A673 (cell line): ENCODE data around the gene CYP3A7. TPM values are rescaled to one million over a fixed set of nuclear protein-coding genes. Genes with fewer than 3 reads are reported as not detected.

Experiments
- BruUV-seq: library from RNA; stranded (reverse); fragments of 400-500 nt; replicated peaks from 2 replicates; lab custom pipeline; 2021; lab: Mats Ljungman, UMichigan
- CTCF ChIA-PET: fragments of 300-600 bp; sonication (Branson Sonifier 250); formaldehyde crosslinking; loops from one replicate; lab custom pipeline; 2022; ENCODE audit warnings: antibody characterized with exemption; lab: Charles Lee
- POLR2A ChIA-PET: fragments of 300-600 bp; sonication (Branson Sonifier 250); formaldehyde crosslinking; loops from one replicate; lab custom pipeline; 2022; ENCODE audit warnings: antibody characterized with exemption; ENCODE audit not compliant: low non-redundant PET; lab: Charles Lee
- DNase-seq: peaks from one replicate; pipeline ENCODE4 v3.0.0-alpha.2; 2015; ENCODE audit warnings: low spot score
- H3K27ac ChIP-seq: fragments of 200-600 bp; sonication (generic); 2 replicates; pipeline ENCODE4 v1.5.1; 2016; ENCODE audit warnings: mixed run types, low read depth, mild to moderate bottlenecking, mixed read lengths, antibody characterized with exemption, low read length; ENCODE audit not compliant: poor library complexity, severe bottlenecking
- H3K27me3 ChIP-seq: fragments of 200-600 bp; sonication (generic); replicated peaks from 2 replicates; pipeline ENCODE4 v1.6.1; 2017; ENCODE audit warnings: mixed run types, low read depth, mild to moderate bottlenecking, mixed read lengths, antibody characterized with exemption, low read length; ENCODE audit not compliant: insufficient read depth, poor library complexity
- H3K36me3 ChIP-seq: fragments of 200-600 bp; sonication (generic); 2 replicates; pipeline ENCODE4 v1.6.1; 2016; ENCODE audit warnings: mixed run types, mild to moderate bottlenecking, mixed read lengths, antibody characterized with exemption, low read length; ENCODE audit not compliant: insufficient read depth, poor library complexity, severe bottlenecking
- H3K4me1 ChIP-seq: fragments of 200-600 bp; sonication (generic); 2 replicates; pipeline ENCODE4 v1.6.1; 2017; ENCODE audit warnings: mixed run types, mild to moderate bottlenecking, mixed read lengths, antibody characterized with exemption, low read length; ENCODE audit not compliant: insufficient read depth, poor library complexity, severe bottlenecking
- H3K4me3 ChIP-seq: fragments of 200-600 bp; sonication (generic); 2 replicates; pipeline ENCODE4 v1.5.1; 2016; ENCODE audit warnings: low read depth, mixed run types, mild to moderate bottlenecking, mixed read lengths, low read length; ENCODE audit not compliant: poor library complexity, severe bottlenecking
- H3K9me3 ChIP-seq: fragments of 200-600 bp; sonication (generic); 2 replicates; pipeline ENCODE4 v1.6.1; 2016; ENCODE audit warnings: mixed run types, low read depth, mild to moderate bottlenecking, mixed read lengths, antibody characterized with exemption, low read length; ENCODE audit not compliant: poor library complexity, severe bottlenecking
- CTCF ChIP-seq: fragments of 300-800, 200-600 bp; sonication (generic); conservative IDR thresholded peaks from 2 replicates; pipeline ENCODE4 v1.5.1; 2017; ENCODE audit warnings: low read depth, mild to moderate bottlenecking, antibody characterized with exemption, low read length, moderate library complexity, mixed read lengths
- EZH2 ChIP-seq: fragments of 200-600 bp; sonication (generic); IDR thresholded peaks from 2 replicates; pipeline ENCODE4 v1.6.1; 2017; ENCODE audit warnings: borderline replicate concordance, low read depth, mild to moderate bottlenecking, mixed read lengths, antibody characterized with exemption, low read length; ENCODE audit not compliant: poor library complexity, severe bottlenecking
- intact Hi-C: fragments of 100-400 bp; cut with micrococcal nuclease; formaldehyde crosslinking; loops from one replicate; pipeline ENCODE4 v1.10.0; 2022; ENCODE audit not compliant: unreplicated experiment
- total RNA-seq: library from RNA; stranded (reverse); gene quantifications from 2 replicates; pipeline ENCODE4 v1.2.3, GENCODE V29; 2021

Gene CYP3A7
- total RNA-seq, 1 experiment from 2014 or later = not detected

GRCh38 chr7:99720800-99721595 lies 14.0 kb downstream of the CYP3A7 start:
- H3K4me1 ChIP-seq = no peaks in the 10 kb centered on the region
- ChIA-PET POLR2A (no interaction called here), CTCF (no interaction called here)
- H3K27ac ChIP-seq = no peak overlapping the region
- peaks cover 5% of the 10 kb centered on the region for H3K9me3 ChIP-seq
- no peak overlapping the region for H3K4me3 ChIP-seq
- H3K27me3 ChIP-seq = no peaks in the 10 kb centered on the region
- intact Hi-C loops = no loop called here
- no peak for DNase-seq
- H3K36me3 ChIP-seq = no peaks in the 10 kb centered on the region
- TF ChIP-seq EZH2 = no peak
- no peak for TF ChIP-seq CTCF
- no TSS peak for BruUV-seq

- H3K4me3 ChIP-seq = no peak overlapping the region
- H3K27me3 ChIP-seq = no peaks in the 10 kb centered on the region
- DNase-seq = no peak
- BruUV-seq = no TSS peak
- no peak overlapping the region for H3K27ac ChIP-seq
- H3K4me1 ChIP-seq = no peaks in the 10 kb centered on the region
- ChIA-PET POLR2A (no interaction called here), CTCF (no interaction called here)
- peaks cover 5% of the 10 kb centered on the region for H3K9me3 ChIP-seq
- TF ChIP-seq CTCF = no peak
- no peak for TF ChIP-seq EZH2
- H3K36me3 ChIP-seq = no peaks in the 10 kb centered on the region
- intact Hi-C loops = no loop called here
These were observed 14.8 kb downstream of the CYP3A7 start for GRCh38 chr7:99719996-99720769.

- DNase-seq = no peak
- peaks cover 5% of the 10 kb centered on the region for H3K9me3 ChIP-seq
- POLR2A ChIA-PET = no interaction called here
- no peak overlapping the region for H3K27ac ChIP-seq
- no peaks in the 10 kb centered on the region for H3K36me3 ChIP-seq
- TF ChIP-seq EZH2 = no peak
- no peak for TF ChIP-seq CTCF
- H3K27me3 ChIP-seq = no peaks in the 10 kb centered on the region
- BruUV-seq = no TSS peak
- H3K4me1 ChIP-seq = no peaks in the 10 kb centered on the region
- intact Hi-C loops = no loop called here
- CTCF ChIA-PET = no interaction called here
- H3K4me3 ChIP-seq = no peak overlapping the region
These were observed 20.9 kb downstream of the CYP3A7 start for GRCh38 chr7:99713995-99714570.
